A549 (cell line): Measurements from ENCODE around the gene ADAMTS2. TPM values are rescaled to one million over a fixed set of nuclear protein-coding genes. Genes with fewer than 3 reads are reported as not detected.

Experiments used
- ATAC-seq, 2 experiments: fragments of 200-7000 bp in 1 of 2; fragments of >200 bp in 1 of 2; cut with Nextera tagmentation in 1 of 2; cut with Tn5 transposase in 1 of 2; 3 replicates each; pipeline versions ENCODE4 v1.8.0 to v1.9.1; 2018 to 2020; ENCODE audit warnings: mild to moderate bottlenecking in 1 of 2, moderate library complexity in 1 of 2
- CTCF ChIA-PET: fragments of 300-600 bp; sonication (Branson Sonifier 250); formaldehyde crosslinking; extraction: SDS; loops from one replicate; lab custom pipeline; 2021; ENCODE audit warnings: antibody characterized with exemption, inconsistent platforms; lab: Yijun Ruan, JAX
- POLR2A ChIA-PET: fragments of 350-600 bp; formaldehyde crosslinking; extraction: SDS; loops from one replicate; lab custom pipeline; 2021; ENCODE audit warnings: antibody characterized with exemption, inconsistent platforms; lab: Yijun Ruan, JAX
- DNase-seq, 2 experiments: peaks; one replicate each; pipeline versions ENCODE4 v3.0.0 to v3.0.0-alpha.2; 2011 to 2016; ENCODE audit warnings: low read depth in 1 of 2, low spot score in 1 of 2
- FAIRE-seq: peaks from 2 replicates; lab custom pipeline; 2011; peaks lifted over from hg19 to GRCh38; lab: Jason Lieb, UNC
- H3K27ac ChIP-seq, 2 experiments: fragments of >200 bp; sonication (Bioruptor Twin); formaldehyde crosslinking; 3 replicates each; pipeline ENCODE4 v1.5.1; 2016 to 2017
- H3K4me1 ChIP-seq: fragments of >200 bp; sonication (Bioruptor Twin); formaldehyde crosslinking; 3 replicates; pipeline ENCODE4 v1.6.1; 2016
- H3K4me2 ChIP-seq: fragments of >200 bp; sonication (Bioruptor Twin); formaldehyde crosslinking; 3 replicates; pipeline ENCODE4 v1.6.1; 2016
- H3K4me3 ChIP-seq: fragments of >200 bp; sonication (Bioruptor Twin); formaldehyde crosslinking; 3 replicates; pipeline ENCODE4 v1.5.1; 2016
- H3K9me3 ChIP-seq: fragments of >200 bp; sonication (Bioruptor Twin); formaldehyde crosslinking; 3 replicates; pipeline ENCODE4 v1.6.1; 2016
- BCL3 ChIP-seq: fragments of >200 bp; sonication (Bioruptor Twin); formaldehyde crosslinking; IDR thresholded peaks from 3 replicates; pipeline ENCODE4 v1.6.1; 2016
- CBX8 ChIP-seq: fragments of 200-600 bp; sonication (generic); IDR thresholded peaks from 2 replicates; pipeline ENCODE4 v1.6.1; 2016
- ELK1 ChIP-seq: fragments of 150-350 bp; IDR thresholded peaks from 2 replicates; pipeline ENCODE4 v1.6.1; 2014; ENCODE audit warnings: low read depth, mild to moderate bottlenecking, low read length
- EP300 ChIP-seq, 2 experiments: fragments of >200 bp; sonication (Bioruptor Twin); formaldehyde crosslinking; IDR thresholded peaks; 2 replicates in 1 of 2; 3 replicates in 1 of 2; pipeline ENCODE4 v1.6.1; 2016 to 2017
- FOSB ChIP-seq: fragments of 250-450 bp; sonication (Bioruptor Pico); IDR thresholded peaks from 2 replicates; pipeline ENCODE4 v1.5.0; 2020; ENCODE audit warnings: mild to moderate bottlenecking, moderate library complexity
- GATA3 ChIP-seq: IDR thresholded peaks from 2 replicates; pipeline ENCODE4 v1.6.1; 2012; ENCODE audit warnings: borderline replicate concordance
- HEYL ChIP-seq: fragments of 250-450 bp; sonication (Bioruptor Pico); IDR thresholded peaks from 2 replicates; pipeline ENCODE4 v1.8.0; 2021; ENCODE audit warnings: mild to moderate bottlenecking, moderate library complexity
- HMGXB4 ChIP-seq: fragments of 250-450 bp; sonication (Bioruptor Pico); IDR thresholded peaks from 2 replicates; pipeline ENCODE4 v1.5.0; 2021; ENCODE audit warnings: mild to moderate bottlenecking, moderate library complexity, borderline replicate concordance
- HOXB5 ChIP-seq: fragments of 250-450 bp; sonication (Bioruptor Pico); IDR thresholded peaks from 2 replicates; pipeline ENCODE4 v1.5.0; 2020; ENCODE audit warnings: mild to moderate bottlenecking, moderate library complexity
- JUNB ChIP-seq: fragments of >200 bp; sonication (Bioruptor Twin); formaldehyde crosslinking; IDR thresholded peaks from 2 replicates; pipeline ENCODE4 v1.6.1; 2016
- MAFK ChIP-seq: fragments of 450-650 bp; IDR thresholded peaks from 2 replicates; pipeline ENCODE4 v1.6.1; 2014; ENCODE audit not compliant: partially characterized antibody
- NFE2L2 ChIP-seq: fragments of 150-350 bp; conservative IDR thresholded peaks from 2 replicates; pipeline ENCODE4 v1.6.1; 2014; ENCODE audit warnings: low read length
- NR3C1 ChIP-seq: fragments of >200 bp; sonication (Bioruptor Twin); formaldehyde crosslinking; IDR thresholded peaks from 3 replicates; pipeline ENCODE4 v1.6.1; 2017
- RAD21 ChIP-seq, 2 experiments: fragments of >200 bp in 1 of 2; sonication (Bioruptor Twin) in 1 of 2; formaldehyde crosslinking in 1 of 2; IDR thresholded peaks in 1 of 2; conservative IDR thresholded peaks in 1 of 2; 2 replicates in 1 of 2; 3 replicates in 1 of 2; pipeline ENCODE4 v1.6.1; 2012 to 2018; ENCODE audit warnings: inconsistent platforms in 1 of 2
- RFX5 ChIP-seq: fragments of 450-650 bp; IDR thresholded peaks from 2 replicates; pipeline ENCODE4 v1.7.1; 2014; ENCODE audit warnings: antibody characterized with exemption, mild to moderate bottlenecking, moderate library complexity
- SMC3 ChIP-seq: fragments of >200 bp; sonication (Bioruptor Twin); formaldehyde crosslinking; IDR thresholded peaks from 3 replicates; pipeline ENCODE4 v1.6.1; 2018; ENCODE audit warnings: inconsistent platforms
- TP53 ChIP-seq: fragments of 250-450 bp; sonication (Bioruptor Pico); IDR thresholded peaks from 2 replicates; pipeline ENCODE4 v1.5.0; 2021; ENCODE audit warnings: mild to moderate bottlenecking, moderate library complexity
- USF2 ChIP-seq: fragments of 450-650 bp; IDR thresholded peaks from 2 replicates; pipeline ENCODE4 v1.6.1; 2014; ENCODE audit warnings: antibody characterized with exemption
- ZC3H11A ChIP-seq: fragments of 450-650 bp; IDR thresholded peaks from 2 replicates; pipeline ENCODE4 v1.6.1; 2014; ENCODE audit warnings: antibody characterized with exemption, mild to moderate bottlenecking
- WGBS: methylation state at CpG from one replicate; pipeline ENCODE4 v1.1.6; 2017; ENCODE audit errors: missing lambda C conversion rate; 5-methylcytosine and 5-hydroxymethylcytosine counted together
- polyA plus RNA-seq, 4 experiments: library from polyadenylated mRNA; depleted of rRNA in 3 of 4; stranded (reverse); fragments of >200 nt; fragmentation: RNase III in 1 of 4; extraction: RNeasy Plus Mini Kit Qiagen cat#74134 plus additional on column Dnase treatment in 1 of 4; gene quantifications; 2 replicates in 3 of 4; 3 replicates in 1 of 4; pipeline ENCODE4 v1.2.3, GENCODE V29; 2011 to 2017
- TF ChIP-seq, protein P1 (sequence below): IDR thresholded peaks from 2 replicates; pipeline ENCODE4 v1.6.1; 2012
- TF ChIP-seq, protein P2 (sequence below): IDR thresholded peaks from 2 replicates; pipeline ENCODE4 v1.6.1; 2012

The ADAMTS2 gene
- polyA plus RNA-seq, 2 of the 4 experiments (the other 2 are of a cell fraction): not detected

GRCh38 chr5:179231309-179231708, 114.0 kb downstream of the ADAMTS2 start:
- no peaks in the 10 kb centered on the region for H3K4me1 ChIP-seq
- no peak for ATAC-seq
- ChIA-PET CTCF (no interaction called here), POLR2A (no interaction called here)
- DNase-seq: no peak
- no peak overlapping the region for H3K4me3 ChIP-seq
- H3K4me2 ChIP-seq: no peak overlapping the region
- TF ChIP-seq FOSB (CRISPR knock-in tag): no peak
- no peak for TF ChIP-seq JUNB
- H3K27ac ChIP-seq: no peak overlapping the region
- FAIRE-seq: no peak
- WGBS: 44% methylated on average over 14 of the region's 14 CpGs
- H3K9me3 ChIP-seq: peaks cover 15% of the 10 kb centered on the region; the same call in 2 of the 3 replicates

DNA sequence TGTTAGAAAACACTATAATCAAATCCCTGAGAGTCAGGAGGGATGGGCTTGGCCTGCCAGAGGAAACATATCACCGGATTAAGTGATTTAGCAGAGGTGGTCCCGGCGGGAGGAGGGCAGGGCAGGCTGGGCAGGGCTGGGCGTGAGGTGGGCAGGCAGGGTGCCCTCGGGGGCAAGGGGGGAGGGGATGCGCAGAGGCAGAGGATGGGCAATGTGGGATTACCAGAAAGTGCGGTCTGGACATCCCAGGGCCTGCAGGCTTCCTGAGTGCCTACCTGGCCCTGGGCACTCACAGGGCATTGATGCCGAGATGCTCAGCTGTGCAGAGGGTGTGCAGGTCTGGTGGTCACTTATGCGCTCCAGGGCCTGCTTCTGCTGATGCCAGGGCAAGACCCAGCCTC, 115.2 kb downstream of the ADAMTS2 start:
- ChIA-PET CTCF (no interaction called here), POLR2A (no interaction called here)
- Histone ChIP-seq H3K27ac (no peak overlapping the region), H3K4me1 (no peaks in the 10 kb centered on the region), H3K4me3 (no peak overlapping the region), H3K4me2 (no peak overlapping the region), H3K9me3 (peaks cover 11% of the 10 kb centered on the region; the same call in 2 of the 3 replicates)
- TF ChIP-seq EP300 (IDR thresholded peaks at IDR 0.05) (no peak), HOXB5 (CRISPR knock-in tag) (no peak), RAD21 (conservative IDR thresholded peaks at IDR 0.05 in 1 of 2, IDR thresholded peaks at IDR 0.05 in 1 of 2) (no peak), NFE2L2 (no peak), FOSB (CRISPR knock-in tag) (no peak), CBX8 (no peak), USF2 (no peak), HMGXB4 (no peak), BCL3 (no peak), GATA3 (no peak), RFX5 (no peak), MAFK (no peak), TP53 (no peak), SMC3 (no peak), ELK1 (no peak), ZC3H11A (no peak), NR3C1 (no peak), HEYL (CRISPR knock-in tag) (no peak)
- TF ChIP-seq, protein P1, sequence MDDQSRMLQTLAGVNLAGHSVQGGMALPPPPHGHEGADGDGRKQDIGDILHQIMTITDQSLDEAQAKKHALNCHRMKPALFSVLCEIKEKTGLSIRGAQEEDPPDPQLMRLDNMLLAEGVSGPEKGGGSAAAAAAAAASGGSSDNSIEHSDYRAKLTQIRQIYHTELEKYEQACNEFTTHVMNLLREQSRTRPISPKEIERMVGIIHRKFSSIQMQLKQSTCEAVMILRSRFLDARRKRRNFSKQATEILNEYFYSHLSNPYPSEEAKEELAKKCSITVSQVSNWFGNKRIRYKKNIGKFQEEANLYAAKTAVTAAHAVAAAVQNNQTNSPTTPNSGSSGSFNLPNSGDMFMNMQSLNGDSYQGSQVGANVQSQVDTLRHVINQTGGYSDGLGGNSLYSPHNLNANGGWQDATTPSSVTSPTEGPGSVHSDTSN: no peak
- TF ChIP-seq, protein P2, sequence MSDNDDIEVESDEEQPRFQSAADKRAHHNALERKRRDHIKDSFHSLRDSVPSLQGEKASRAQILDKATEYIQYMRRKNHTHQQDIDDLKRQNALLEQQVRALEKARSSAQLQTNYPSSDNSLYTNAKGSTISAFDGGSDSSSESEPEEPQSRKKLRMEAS: no peak
- WGBS: 44% methylated on average over 7 of the region's 9 CpGs
- ATAC-seq (no peak), FAIRE-seq (no peak), DNase-seq (no peak)
